Liver (tissue), 3 donors: Measurements from ENCODE around the gene SCARB1.

Experiments used
- CTCF ChIP-seq: fragments of 150-350 bp; IDR thresholded peaks from 2 replicates; pipeline ENCODE4 v1.5.1; 2017; ENCODE audit warnings: improper control_type of control experiment, low read depth, low read length; ENCODE audit not compliant: missing input control
- EGR1 ChIP-seq, 2 donors: IDR thresholded peaks; 2 replicates each; pipeline ENCODE4 v1.6.1; 2016 to 2018; ENCODE audit warnings: antibody characterized with exemption in 2 of 2, low read depth in 2 of 2
- GABPA ChIP-seq, 2 donors: IDR thresholded peaks in 1 of 2; conservative IDR thresholded peaks in 1 of 2; 2 replicates each; pipeline ENCODE4 v1.6.1; 2016; ENCODE audit warnings: antibody characterized with exemption in 2 of 2, mild to moderate bottlenecking in 1 of 2, moderate library complexity in 1 of 2
- REST ChIP-seq: IDR thresholded peaks from 2 replicates; pipeline ENCODE4 v1.6.1; 2016; ENCODE audit warnings: antibody characterized with exemption, mild to moderate bottlenecking
- RXRA ChIP-seq, 2 donors: IDR thresholded peaks; 2 replicates each; pipeline ENCODE4 v1.6.1; 2017 to 2018; ENCODE audit warnings: antibody characterized with exemption in 2 of 2, mild to moderate bottlenecking in 1 of 2
- YY1 ChIP-seq: IDR thresholded peaks from 2 replicates; pipeline ENCODE4 v1.6.1; 2016; ENCODE audit warnings: antibody characterized with exemption, mild to moderate bottlenecking
- donor health status: healthy.
- donor health status: healthy.

GRCh38 chr12:124831590-124831989 lies 32.1 kb downstream of the SCARB1 start:
- no peak for TF ChIP-seq CTCF
- TF ChIP-seq GABPA (IDR thresholded peaks at IDR 0.05 in 1 of 2, conservative IDR thresholded peaks at IDR 0.05 in 1 of 2) = peak in 1 of 2 donors; percentile 70
- TF ChIP-seq REST = no peak
- TF ChIP-seq RXRA (IDR thresholded peaks at IDR 0.05) = peak; percentile 59 to 88
- TF ChIP-seq EGR1 (IDR thresholded peaks at IDR 0.05; ENCODE audit: low read depth in 2 of 2) = peak in 1 of 2 donors; percentile 58
- TF ChIP-seq YY1 = peak; percentile 73
